Activated effector memory CD4-positive, alpha-beta T cell treated with Interleukin-2 at 50 U/mL for 16 hours (primary cell): ENCODE measurements around the gene KCNK17.
A peak's percentile ranks its signal among the peaks of the same experiment; 100 is the strongest.

Experiments used
- DNase-seq: peaks from one replicate; pipeline ENCODE4 v3.0.0-alpha.2; 2020

Gene KCNK17, protein sequence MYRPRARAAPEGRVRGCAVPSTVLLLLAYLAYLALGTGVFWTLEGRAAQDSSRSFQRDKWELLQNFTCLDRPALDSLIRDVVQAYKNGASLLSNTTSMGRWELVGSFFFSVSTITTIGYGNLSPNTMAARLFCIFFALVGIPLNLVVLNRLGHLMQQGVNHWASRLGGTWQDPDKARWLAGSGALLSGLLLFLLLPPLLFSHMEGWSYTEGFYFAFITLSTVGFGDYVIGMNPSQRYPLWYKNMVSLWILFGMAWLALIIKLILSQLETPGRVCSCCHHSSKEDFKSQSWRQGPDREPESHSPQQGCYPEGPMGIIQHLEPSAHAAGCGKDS

DNA sequence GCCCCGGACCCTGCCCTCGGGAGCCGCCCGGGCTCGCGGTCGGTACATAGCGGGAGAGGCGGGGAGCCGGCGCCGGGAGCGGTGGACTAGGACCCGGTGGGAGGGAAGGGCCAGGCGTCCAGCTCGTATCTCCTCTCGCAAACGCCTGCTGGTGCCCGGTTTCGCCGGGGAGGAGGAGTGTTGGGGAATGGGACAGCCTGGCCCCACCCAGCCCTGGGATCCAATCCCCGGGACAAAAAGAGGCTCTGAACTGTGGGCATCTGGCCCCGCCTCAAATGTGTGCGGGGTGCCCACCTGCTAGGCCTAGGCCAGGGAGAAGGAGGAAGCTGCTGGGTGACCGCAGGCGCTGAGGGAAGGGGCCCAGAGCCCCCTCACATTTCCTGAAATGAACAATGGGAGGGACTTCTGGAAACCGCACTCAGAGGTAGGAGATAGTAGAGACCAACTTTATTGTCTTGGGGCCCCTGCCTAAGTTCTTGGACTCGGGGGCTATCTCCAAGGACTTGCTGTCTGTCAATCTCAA is at the start of gene KCNK17:
Gene KCNK17, minus strand, starts transcription at position 147 of the 523 bp plus-strand sequence. Its CDS starts 99 bp downstream, at position 48.
- DNase-seq, result no peak

DNA sequence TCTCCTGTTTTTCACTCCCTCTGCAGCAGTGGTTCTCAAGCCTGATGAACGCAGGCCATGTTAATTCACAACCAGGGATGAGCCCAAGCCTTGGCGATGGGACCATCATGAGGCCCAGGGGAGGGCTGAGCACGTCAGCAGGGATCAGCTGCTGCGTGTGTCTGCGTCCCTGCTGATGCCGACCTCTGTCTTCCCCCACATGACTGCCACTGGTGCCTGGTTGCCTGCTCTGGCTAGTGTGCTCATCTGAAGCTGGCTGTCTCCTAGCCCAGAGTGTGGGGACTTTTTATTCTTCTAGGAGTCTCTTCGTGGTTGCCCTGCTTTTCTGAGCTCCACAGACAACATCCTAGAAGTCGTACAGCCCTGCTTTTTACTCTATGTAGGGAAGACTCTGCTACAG is 49.1 kb upstream of the KCNK17 start:
- no peak for DNase-seq

DNA sequence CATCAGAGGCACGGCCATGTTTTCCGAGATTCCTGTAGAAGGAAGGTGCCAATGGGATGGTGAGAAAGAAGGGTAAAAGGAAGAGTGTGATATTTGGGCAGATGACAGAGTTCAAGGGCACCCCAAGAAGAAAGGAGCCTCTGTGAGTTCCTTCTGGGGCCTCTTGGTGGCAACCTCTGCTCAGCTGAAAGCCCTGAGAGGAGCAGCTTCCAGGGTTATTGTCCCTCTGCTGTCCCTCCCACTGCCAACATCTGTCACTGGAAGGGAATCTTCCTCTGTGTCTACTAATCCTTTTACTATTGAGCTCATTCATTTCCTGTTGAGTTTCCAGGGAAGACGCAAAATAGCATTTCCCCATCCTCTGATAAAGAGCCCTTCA is 48.3 kb upstream of the KCNK17 start:
- DNase-seq, result no peak

DNA sequence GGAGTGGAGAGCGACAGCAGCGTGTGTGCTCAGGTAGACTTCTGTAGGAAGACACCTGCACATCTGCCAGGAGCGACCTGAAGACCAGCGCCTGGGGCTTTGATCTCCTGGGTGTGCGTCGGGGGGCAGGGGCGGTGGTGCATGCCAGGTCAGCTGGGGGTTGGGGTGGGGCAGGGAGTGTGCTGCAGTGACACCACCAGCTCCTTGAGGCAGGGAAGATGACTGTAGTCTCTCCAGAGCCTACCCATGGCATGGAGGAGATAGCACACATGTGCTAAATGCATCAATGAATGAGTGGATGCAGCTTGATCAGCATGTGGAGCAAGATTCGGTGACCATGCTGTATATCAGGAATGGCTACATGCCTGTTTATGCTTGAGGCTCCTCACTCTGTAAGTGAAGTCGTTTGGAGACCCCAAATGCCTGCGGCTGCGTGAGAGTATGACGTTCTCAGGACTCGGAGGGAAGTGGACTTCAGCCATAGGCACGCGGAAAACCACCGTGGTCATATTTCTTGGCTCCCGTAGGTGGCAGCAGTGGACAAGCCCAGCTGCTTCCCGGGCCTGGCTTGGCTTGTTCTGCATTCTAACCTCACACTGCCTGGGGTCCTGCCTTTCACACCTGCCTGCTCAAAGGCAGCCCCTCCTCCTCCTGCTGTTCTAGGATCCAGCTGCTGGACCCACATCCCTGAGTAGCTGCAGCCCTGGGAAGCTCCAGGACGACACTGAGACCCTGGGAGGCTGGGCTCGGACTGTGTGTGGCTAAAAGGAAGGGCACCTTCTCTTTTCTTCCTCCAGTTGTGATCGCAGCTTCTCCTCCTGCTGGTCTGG is 47.7 kb upstream of the KCNK17 start:
- DNase-seq, result peak; percentile 9

DNA sequence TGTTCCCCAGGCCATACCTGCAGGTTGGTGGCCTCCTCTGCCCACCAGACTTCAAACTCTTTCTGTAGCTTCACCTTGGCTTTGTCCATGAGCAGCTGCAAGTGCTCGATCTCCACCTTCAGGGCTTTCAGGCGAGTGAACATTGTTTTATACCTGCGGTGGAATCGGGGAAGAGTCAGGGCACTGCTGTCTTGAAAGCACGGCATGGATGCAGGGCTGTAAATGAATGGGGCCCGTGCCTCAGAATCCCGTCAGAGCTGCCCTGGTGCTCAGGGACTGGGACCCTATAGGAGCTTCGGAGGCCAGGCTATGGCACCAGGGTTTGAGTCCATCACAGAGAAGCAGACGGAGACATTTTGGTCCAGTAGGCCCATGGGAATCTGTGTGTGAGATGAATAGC is 46.2 kb upstream of the KCNK17 start:
- DNase-seq, result no peak

DNA sequence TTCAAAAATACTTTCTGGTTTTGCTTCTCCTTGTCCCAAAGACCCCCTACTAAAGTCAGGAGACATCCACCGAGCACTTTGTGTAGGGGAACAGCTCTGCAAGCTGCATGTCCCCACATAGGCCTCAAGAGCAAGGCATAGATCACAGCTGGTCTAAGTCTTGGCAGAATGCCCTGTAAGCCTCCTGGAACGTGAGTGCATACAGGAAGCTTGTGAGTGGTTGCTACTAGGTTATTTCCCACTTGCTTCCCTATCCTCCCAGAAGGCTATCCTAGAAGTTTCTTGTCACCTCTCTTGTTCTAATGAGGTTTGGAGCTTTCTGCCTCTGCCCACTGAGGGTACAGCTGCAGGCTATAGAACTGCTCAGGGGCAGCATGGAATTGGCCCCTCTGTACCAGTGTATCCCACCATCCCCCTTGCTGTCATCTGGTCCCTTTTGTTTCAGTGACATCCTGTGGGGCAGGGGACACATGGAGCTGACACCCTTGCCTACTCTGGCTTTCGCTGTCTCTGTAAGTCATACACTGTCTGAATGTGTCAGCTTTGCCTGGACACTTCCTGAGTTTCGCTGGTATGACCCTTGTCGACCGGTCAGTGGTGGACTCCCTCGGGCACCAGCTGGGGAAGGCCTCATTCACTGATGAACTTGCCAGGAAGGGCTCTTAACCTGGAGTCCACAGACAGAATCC is 43.9 kb upstream of the KCNK17 start:
- no peak for DNase-seq

DNA sequence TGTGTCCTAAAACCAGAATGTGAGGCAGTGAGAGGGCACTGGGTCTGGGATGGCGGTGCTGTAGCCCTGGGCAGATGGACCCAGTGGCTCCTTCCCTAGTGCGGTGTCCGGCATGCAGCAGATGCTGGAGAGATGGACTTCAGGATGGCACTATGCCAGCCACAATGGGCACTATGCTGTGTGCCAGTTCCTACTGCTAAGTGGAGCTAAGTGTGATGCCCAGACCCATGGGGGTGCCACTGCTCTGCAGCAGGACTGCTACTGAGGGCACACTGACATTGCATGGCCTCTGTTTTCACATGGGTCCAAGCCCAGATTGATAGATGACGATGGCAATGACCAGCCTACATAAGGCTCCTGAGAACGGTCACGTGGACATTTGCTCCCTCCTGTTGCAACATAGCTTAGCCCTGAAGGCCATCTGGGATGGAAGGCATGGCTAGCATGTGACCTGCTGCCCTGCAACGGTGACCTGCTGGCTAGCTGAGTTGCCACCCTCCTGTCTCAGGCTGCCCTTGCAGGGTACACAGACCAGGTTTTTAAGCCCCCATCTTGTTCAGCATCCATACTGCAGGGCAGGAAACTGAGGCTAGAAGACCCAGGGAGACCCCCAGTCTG is 39.6 kb upstream of the KCNK17 start:
- DNase-seq, result no peak

DNA sequence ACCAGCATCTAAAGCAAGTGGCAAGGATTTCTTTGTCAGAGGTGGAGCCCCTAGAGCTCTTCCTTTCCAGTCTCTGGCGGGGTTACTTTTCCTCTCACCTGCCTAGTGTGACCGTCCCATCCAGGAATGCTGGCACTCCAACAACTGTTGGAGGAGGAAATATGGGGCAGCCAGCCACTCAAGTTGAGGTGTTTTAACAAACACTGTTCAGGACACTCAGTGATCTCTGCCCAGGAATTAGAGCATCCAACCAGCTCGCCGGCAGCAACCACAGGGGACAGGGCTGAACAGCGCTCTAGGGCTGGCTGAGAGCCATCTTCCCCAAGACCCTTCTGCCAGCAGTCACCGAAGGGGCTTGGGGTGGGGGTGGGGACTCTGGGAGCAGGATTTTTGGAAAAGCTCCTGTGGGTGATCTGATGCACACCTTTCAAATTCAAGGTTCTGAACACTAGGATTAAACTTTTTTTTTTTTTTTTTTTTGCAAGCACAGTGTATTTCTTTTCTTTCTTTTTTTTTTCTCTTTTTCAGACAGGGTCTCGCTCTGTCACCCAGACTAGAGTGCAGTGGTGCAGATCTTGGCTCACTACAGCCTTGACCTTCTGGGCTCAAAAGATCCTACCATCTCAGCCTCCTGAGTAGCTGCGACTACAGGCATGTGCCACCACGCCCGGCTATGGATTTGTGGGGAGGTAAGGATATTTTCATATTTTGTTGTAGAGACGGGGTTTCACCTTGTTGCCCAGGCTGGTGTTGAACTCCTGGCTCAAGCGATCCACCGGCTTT is 36.7 kb upstream of the KCNK17 start:
- no peak for DNase-seq

DNA sequence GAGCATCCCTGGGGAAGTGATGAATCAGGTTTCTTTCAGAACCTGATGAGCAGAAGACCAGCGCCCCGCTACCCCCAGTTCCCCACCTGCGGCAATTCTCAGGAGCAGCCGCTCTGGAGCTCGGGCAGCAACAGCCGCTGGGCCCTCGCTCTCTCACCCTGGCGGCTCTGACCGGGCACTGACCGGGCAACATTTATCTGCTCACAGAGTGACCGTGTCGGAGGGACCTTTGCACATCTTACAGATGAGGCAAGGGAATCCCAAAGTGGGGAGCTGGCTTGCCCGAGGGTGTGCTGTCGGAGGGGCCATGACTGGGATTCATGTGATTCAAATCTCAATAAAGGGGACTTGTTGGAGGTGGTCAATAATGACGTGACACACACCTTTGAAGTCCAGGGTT is 34.5 kb upstream of the KCNK17 start:
- no peak for DNase-seq

DNA sequence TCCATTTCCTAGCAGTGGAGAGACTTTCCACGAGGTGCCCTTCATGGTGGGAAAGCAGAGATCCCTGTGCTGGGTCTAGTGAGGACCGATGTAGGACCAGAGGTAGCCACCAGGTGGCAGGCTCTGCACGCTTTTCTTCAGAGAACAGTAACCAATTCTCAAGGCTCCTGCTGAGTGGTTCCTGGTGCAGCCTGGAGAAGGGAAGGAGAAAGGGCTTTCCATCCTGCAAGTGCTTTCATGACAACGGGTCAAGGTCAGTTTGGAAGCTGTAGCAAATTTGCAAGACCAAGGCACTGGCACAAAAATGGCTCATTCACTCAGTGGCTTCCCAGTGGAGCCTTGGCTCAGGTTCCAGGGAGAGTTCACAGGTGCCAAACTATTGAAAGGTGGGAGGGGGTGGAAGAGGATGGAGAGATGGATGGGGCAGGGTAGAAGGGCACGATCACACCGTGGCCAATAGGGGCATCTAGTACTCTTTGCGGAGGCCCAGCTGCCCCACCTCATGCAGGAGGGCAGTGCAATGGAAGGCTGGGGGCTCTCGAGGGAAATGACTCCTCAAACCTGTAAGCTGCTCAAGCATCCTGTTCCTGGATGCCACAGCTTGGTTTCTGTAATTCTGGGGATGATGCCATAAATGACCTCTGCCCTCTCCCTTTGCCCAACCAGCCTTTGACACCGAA is 33.8 kb upstream of the KCNK17 start:
- DNase-seq, result peak; percentile 18

DNA sequence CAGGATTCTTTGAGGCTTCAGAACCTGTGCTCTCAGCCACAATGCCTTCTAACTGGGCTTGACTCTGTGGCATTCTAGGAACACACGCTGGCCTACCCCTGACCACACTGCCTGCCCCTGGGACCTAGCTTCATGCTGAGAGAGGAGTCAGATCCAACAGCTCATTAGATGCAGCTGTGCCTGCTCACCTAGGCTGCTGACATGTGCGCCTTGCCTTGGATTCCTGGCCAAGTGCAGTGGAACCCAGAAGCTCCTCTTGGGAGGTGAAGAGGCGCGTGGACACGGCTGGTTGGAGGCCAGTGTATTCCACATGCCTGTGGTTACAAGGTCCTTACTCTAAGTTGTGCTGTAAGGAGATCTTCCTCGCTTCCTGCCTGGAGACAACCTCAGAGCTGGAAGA is 33.0 kb upstream of the KCNK17 start:
- DNase-seq, result no peak

DNA sequence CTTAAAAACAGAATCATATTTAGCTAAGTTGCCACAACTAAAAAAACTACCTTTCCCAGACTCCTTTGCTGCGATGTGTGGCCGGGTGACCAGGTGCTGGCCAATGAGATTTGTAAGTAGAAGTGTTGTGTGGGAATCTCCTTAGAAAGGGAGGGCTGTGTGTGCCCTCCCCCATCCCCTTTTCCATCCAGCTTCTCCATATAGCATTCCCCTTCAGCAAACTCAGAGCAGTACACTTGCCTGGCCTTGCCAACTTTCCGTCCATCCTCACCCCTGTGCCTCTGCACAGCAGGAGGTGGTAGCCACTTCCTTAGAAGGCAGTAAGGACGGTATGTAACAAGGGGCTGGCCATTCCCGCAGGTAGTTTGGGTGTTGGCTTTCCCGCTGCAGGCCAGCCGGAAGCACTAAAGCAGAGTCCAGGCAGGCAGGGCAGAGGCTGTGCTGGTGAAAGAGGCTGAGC is 30.6 kb upstream of the KCNK17 start:
- DNase-seq, result no peak

DNA sequence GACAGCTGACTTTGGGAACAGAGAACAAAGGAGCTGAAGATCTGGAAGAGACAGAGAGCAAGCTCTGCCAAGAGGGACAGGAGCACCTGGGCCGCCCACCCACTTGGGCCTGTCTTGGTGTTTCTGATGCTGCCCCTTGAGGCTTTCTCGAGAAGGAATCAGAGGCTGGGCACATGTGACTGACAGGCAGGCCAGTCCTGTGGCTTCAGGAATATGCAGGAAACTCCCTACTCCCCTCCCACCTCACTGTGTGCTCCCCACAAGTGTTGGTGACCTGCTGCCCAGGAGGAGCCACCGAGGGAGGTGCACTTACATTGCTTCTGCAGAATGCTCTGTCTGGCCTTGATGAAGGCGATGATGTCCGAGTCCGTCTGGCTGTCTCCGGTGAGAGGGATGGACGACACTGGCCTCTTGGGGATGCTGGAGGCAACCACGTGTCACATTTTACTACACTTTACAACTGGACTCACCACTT is 29.2 kb upstream of the KCNK17 start:
- no peak for DNase-seq

DNA sequence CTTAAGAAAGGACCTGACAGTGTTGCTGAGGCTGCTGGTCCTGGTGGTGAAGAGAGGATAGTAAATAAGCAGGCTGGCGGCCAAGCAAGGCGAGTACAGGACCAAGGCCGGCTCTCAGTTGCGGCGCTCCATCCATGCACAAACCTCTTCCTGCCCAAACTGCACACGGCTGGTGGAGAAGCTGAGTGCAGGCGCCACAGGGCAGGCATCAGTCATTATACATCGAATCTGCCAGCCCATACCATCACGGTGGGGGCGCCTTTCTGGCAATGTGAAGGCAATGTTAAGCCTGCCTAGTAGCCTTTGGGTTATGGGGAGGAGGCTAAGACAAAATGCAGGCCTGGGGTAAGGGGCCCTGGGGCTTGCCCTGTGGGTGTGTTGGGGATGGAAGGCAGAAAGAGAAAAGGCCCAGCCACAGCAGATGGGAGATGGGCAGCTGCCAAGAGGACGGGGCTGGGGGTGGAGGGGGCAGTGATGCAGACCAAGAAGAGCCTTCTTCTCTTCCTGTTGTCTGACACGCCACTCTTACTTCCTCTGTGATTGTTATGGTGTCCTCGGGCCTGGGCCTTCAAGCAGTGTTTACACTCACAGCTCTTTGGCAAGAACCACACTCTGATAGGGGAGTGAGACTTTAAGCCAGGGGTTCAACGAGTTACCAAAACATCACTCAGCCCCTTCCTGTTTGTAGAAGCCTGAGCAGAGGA is 28.6 kb upstream of the KCNK17 start:
- no peak for DNase-seq

DNA sequence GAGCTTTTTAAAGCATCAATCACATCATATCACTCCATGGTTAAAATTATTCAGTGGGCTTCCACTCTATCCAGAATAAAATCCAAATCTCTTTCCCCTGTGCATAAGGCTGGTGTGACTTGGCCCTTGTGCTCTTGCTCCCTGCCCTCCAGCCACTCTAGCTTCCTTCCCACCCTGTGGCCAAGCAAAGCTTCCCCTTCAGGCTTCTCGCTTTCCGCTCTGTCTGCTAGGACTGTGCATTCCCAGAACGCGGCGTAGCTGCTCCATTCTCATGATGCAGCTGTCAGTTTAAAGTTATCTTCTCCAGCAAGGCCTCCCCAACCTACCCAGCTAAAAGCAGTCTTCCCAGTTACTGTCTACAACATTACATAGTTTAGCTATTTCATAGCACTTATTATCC is 27.7 kb upstream of the KCNK17 start:
- no peak for DNase-seq

DNA sequence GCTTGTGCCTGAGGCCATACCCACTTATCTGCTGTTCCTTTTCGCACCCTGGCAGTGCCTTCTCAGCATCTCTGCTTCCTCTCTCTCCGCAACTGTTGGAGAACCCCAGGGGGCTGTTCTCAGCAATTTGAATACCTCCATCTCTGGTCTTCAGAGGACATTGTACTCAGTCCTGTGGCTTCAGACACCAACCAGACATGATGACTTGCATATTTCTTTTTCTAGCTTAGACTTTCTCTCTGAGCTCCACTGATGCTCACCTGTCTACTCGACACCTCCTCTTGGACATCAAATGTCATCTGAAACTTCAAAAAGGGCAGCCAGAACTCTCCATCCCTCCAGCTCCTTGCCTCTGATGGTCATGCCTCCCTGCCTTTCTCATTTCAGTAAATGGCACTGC is 27.1 kb upstream of the KCNK17 start:
- no peak for DNase-seq

DNA sequence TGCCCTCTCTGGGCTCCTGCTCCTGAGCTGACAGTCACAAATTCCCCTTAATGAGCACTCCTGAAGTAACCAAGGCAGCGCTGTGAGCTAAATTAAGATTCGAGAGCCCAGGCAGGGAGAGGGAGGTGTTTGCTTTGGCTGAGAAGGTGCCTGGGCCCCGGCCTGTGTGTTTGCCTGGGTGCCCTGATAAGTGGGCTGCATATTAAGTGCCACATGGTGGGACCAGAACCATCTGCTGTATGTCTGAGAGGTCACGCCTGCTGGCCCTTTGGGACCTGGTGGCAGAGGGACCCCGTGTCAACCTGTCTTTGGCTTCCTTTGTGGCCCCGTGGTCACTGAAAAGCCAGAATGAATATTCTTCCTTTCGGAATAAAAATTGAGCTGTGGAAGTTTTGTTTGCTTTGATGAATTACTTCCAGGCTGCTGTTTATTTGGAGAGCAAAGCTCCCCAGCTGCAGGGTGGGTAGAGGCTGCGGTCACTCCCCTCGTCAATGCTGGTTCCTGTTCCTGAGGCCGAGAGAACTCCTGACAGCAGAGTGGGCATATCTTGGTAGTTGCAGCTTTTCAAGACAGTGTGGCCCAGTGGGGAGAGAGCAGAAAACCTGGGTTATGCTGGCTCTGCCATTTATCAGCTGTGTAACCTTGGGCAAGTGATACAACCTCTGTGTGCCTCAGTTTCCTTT is 25.8 kb upstream of the KCNK17 start:
- no peak for DNase-seq

DNA sequence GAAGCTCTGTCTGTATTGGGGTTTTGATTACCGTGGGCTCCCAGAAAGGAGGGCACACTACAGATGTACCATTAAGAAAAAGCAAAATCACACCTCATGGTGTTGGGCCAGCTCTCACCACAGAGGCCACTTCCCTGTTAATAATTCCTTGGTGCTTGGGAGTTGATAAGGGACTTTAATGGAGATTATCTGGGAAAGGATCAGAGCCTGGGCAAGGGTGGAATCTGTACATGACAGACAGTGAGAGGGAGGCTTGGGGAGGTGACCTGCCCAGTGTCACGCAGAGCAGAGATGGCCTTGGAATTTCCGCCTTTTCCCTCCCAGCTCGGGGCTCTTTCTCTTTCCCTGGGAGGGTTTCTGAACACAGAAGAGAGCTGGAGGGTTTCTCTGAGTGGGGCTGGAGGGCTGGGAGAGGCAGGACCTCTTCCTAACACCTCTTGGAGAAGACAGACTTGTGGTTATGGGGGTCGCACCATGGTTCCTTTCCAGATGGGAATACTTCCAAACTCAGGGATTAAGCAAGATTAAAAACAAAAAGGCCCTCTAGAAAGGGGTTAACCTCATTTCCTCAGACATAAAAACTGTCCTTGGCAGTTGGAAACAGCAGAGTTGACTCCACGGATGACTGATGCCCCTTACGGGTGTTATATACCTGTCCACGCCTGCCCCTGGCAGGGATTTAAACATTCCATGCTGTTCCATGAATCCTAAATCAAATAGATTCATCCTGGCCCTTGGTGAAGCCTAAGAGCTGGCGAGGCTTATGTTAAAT is 25.1 kb upstream of the KCNK17 start:
- no peak for DNase-seq

DNA sequence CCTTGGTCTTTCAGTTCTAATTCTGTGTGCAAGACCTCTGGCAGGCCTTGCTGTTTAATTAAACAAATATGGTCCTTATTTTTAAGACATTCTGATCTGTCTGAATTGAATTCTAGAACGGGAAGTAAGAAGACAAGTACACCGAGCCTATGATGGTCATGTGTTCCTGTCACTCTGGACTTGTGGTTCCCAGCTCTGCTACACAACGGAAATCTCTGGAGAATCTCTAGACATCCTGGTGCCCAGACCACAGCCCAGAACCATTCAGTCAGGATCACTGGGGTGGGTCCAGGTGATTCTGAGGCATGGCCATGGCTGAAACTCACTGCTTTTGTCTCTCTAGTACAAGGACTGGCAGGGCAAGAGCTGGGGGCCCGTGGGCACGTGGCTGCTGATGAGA is 24.2 kb upstream of the KCNK17 start:
- DNase-seq, result no peak
